Activated CD8-positive, alpha-beta T cell treated with anti-CD3 and anti-CD28 coated beads for 36 hours (primary cell): Measurements from ENCODE around the gene FANCD2. TPM values are rescaled to one million over a fixed set of nuclear protein-coding genes. Genes with fewer than 3 reads are reported as not detected.

Source experiments
- ATAC-seq: fragments of 200-7000 bp; cut with Tn5 transposase; one replicate; pipeline ENCODE4 v1.10.0; 2021; ENCODE audit warnings: mild to moderate bottlenecking, moderate library complexity
- CTCF ChIA-PET: fragments of 350-600 bp; sonication (Branson Sonifier 250); formaldehyde crosslinking; loops from one replicate; lab custom pipeline; 2021; ENCODE audit warnings: antibody characterized with exemption; lab: Charles Lee
- POLR2A ChIA-PET: fragments of 350-600 bp; sonication (Branson Sonifier 250); formaldehyde crosslinking; loops from one replicate; lab custom pipeline; 2021; ENCODE audit warnings: antibody characterized with exemption; lab: Charles Lee
- DNase-seq: peaks from one replicate; pipeline ENCODE4 v3.0.0-alpha.2; 2020
- H3K27ac Mint-ChIP-seq: one replicate; pipeline ENCODE4 v1.8.0; 2021; ENCODE audit warnings: mild to moderate bottlenecking, mixed read lengths
- H3K27me3 Mint-ChIP-seq: one replicate; pipeline ENCODE4 v1.8.0; 2021; ENCODE audit warnings: mixed read lengths
- H3K36me3 Mint-ChIP-seq: one replicate; pipeline ENCODE4 v1.8.0; 2021; ENCODE audit warnings: low read depth, mixed read lengths
- H3K4me1 Mint-ChIP-seq: one replicate; pipeline ENCODE4 v1.8.0; 2021; ENCODE audit warnings: low read depth, mixed read lengths
- H3K4me3 Mint-ChIP-seq: one replicate; pipeline ENCODE4 v1.8.0; 2021; ENCODE audit warnings: mild to moderate bottlenecking, moderate library complexity, mixed read lengths
- H3K9me3 Mint-ChIP-seq: one replicate; pipeline ENCODE4 v1.8.0; 2021; ENCODE audit warnings: mixed read lengths
- intact Hi-C: fragments of 100-400 bp; cut with micrococcal nuclease; formaldehyde crosslinking; loops from one replicate; pipeline ENCODE4 v1.10.0; 2022
- total RNA-seq, 2 experiments: library from RNA; stranded (reverse); gene quantifications; one replicate each; pipeline ENCODE4 v1.2.3, GENCODE V29; 2021
- TF ChIP-seq, protein P1 (sequence below): fragments of 200-600 bp; IDR thresholded peaks from one replicate; pipeline ENCODE4 v1.8.0; 2022; ENCODE audit warnings: antibody characterized with exemption, mild to moderate bottlenecking

Gene FANCD2
- 10 to 100 TPM; 90.3 to 97.9 TPM for total RNA-seq

GRCh38 chr3:10026084-10026890, at the start of gene FANCD2:
Gene FANCD2, plus strand, starts transcription at chr3:10026437. Its CDS starts 2,221 bp downstream, at chr3:10028658.
- Mint-ChIP-seq H3K9me3 (no peaks in the 10 kb centered on the region), H3K4me3 (peak within 1 kb of the TSS; percentile 90), H3K4me1 (peaks cover 19% of the 10 kb centered on the region), H3K36me3 (peaks cover 33% of the 10 kb centered on the region), H3K27ac (peak within 1 kb of the TSS; percentile 99), H3K27me3 (no peaks in the 10 kb centered on the region)
- ATAC-seq: peak; percentile 89
- intact Hi-C loops: no loop called here
- TF ChIP-seq, protein P1, sequence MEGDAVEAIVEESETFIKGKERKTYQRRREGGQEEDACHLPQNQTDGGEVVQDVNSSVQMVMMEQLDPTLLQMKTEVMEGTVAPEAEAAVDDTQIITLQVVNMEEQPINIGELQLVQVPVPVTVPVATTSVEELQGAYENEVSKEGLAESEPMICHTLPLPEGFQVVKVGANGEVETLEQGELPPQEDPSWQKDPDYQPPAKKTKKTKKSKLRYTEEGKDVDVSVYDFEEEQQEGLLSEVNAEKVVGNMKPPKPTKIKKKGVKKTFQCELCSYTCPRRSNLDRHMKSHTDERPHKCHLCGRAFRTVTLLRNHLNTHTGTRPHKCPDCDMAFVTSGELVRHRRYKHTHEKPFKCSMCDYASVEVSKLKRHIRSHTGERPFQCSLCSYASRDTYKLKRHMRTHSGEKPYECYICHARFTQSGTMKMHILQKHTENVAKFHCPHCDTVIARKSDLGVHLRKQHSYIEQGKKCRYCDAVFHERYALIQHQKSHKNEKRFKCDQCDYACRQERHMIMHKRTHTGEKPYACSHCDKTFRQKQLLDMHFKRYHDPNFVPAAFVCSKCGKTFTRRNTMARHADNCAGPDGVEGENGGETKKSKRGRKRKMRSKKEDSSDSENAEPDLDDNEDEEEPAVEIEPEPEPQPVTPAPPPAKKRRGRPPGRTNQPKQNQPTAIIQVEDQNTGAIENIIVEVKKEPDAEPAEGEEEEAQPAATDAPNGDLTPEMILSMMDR: no peak
- POLR2A ChIA-PET: interaction anchor here (0.8 to 1.5 kb wide), 9 partner anchors 8 to 264 kb away, joined by 3 to 5 read pairs (median 3); partner anchors contain the start of gene CRELD1
- CTCF ChIA-PET: interaction anchor here (1.1 kb wide), 1 partner anchor 80 kb away, joined by 3 read pairs; no protein-coding TSS in a partner anchor
- peak; percentile 92 for DNase-seq

GRCh38 chr3:9976721-9977709, 49.2 kb upstream of the FANCD2 start:
- H3K27ac Mint-ChIP-seq: peak overlapping the region; percentile 52
- TF ChIP-seq, protein P1: no peak
- DNase-seq (peak; percentile 47), ATAC-seq (peak; percentile 87)
- intact Hi-C loops: no loop called here
- peaks cover 17% of the 10 kb centered on the region for H3K4me1 Mint-ChIP-seq
- no peak overlapping the region for H3K4me3 Mint-ChIP-seq
- H3K36me3 Mint-ChIP-seq: peaks cover 26% of the 10 kb centered on the region
- POLR2A ChIA-PET: interaction anchor here (1.3 to 2.2 kb wide), 4 partner anchors 10 to 41 kb away, joined by 3 to 6 read pairs (median 4); partner anchors contain the start of gene EMC3
- CTCF ChIA-PET: interaction anchor here (0.8 to 1.4 kb wide), 5 partner anchors 11 to 286 kb away, joined by 3 to 4 read pairs (median 3); no protein-coding TSS in a partner anchor
- H3K27me3 Mint-ChIP-seq: no peaks in the 10 kb centered on the region
- no peaks in the 10 kb centered on the region for H3K9me3 Mint-ChIP-seq

DNA sequence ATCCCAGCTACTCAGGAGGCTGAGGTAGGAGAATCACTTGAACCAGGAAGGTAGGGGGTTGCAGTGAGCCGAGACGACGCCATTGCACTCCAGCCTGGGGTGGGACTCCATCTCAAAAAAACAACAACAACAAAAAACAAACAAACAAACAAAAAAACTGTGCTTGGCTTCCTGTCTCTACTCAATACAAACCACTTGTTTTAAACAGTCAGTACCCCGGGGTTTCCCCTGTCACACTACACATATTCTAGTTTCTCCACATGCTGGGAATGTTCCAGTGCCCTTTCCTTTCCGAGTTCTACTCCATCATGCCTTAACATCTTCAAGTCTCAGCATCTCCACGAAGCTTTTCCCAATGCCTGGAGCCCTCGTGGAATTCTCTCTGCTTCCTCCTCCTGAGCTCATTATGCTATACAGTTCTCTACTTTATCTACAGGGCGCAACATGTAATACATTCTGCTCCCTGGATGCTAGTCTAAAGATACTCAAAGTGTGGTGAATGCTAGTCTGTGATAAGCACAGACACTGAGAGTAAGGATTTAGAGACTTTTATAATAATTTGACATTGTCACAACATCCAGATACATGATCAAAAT, 47.4 kb upstream of the FANCD2 start:
- TF ChIP-seq, protein P1: no peak
- CTCF ChIA-PET: no interaction called here
- Mint-ChIP-seq H3K36me3 (peaks cover 18% of the 10 kb centered on the region), H3K4me3 (no peak overlapping the region), H3K4me1 (peaks cover 20% of the 10 kb centered on the region), H3K27me3 (no peaks in the 10 kb centered on the region), H3K27ac (no peak overlapping the region), H3K9me3 (no peaks in the 10 kb centered on the region)
- POLR2A ChIA-PET: interaction anchor here (0.7 to 1.0 kb wide), 2 partner anchors 9 to 136 kb away, joined by 3 read pairs; no protein-coding TSS in a partner anchor
- intact Hi-C loops: no loop called here
- DNase-seq (no peak), ATAC-seq (no peak)

DNA sequence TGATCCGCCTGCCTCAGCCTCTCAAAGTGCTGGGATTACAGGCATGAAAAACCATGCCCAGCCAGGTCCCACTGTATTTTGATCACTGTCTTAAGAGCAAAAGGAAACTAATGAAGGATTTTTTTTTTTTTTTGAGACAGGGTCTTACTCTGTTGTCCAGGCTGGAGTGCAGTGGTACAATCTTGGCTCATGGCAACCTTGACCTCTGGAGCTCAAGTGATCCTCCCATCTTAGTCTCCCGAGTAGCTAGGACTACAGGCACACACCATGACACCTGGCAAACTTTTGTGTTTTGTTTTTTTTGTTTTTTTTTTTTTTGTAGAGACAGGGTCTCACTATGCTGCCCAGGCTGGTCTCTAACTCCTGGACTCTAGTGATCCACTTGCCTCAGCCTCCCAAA, 46.0 kb upstream of the FANCD2 start:
- Mint-ChIP-seq H3K27me3 (no peaks in the 10 kb centered on the region), H3K4me3 (no peak overlapping the region), H3K27ac (no peak overlapping the region), H3K9me3 (no peaks in the 10 kb centered on the region), H3K4me1 (peaks cover 25% of the 10 kb centered on the region), H3K36me3 (peaks cover 13% of the 10 kb centered on the region)
- TF ChIP-seq, protein P1: no peak
- no peak for ATAC-seq
- DNase-seq: no peak
- CTCF ChIA-PET: no interaction called here
- intact Hi-C loops: loop anchor here (10.0 kb wide), 1 partner anchor 265 kb away; the partner anchor contains the start of gene TATDN2
- POLR2A ChIA-PET: no interaction called here
